Testis (tissue), 3 donors: ENCODE data around the gene FIGNL1. TPM values are rescaled to one million over a fixed set of nuclear protein-coding genes. Genes with fewer than 3 reads are reported as not detected.
"Not testable (repeated sequence)": the region's sequence is repeated elsewhere in the genome, so short reads cannot be mapped to it uniquely, and the experiment has no call there.

ENCODE experiments used
- DNase-seq: peaks from one replicate; pipeline ENCODE4 v3.0.0-alpha.2; 2019
- H3K27ac ChIP-seq, 2 donors: fragments of 200-600 bp; sonication (generic); one replicate each; pipeline ENCODE4 v1.5.1; 2019
- H3K27me3 ChIP-seq: fragments of 200-600 bp; sonication (generic); one replicate; pipeline ENCODE4 v1.5.1; 2019
- H3K36me3 ChIP-seq: fragments of 200-600 bp; sonication (generic); one replicate; pipeline ENCODE4 v1.5.1; 2017; ENCODE audit warnings: low read depth; ENCODE audit errors: missing control alignments
- H3K4me1 ChIP-seq: fragments of 200-600 bp; sonication (generic); one replicate; pipeline ENCODE4 v1.5.1; 2019
- H3K4me3 ChIP-seq, 2 donors: fragments of 200-600 bp; sonication (generic); one replicate each; pipeline ENCODE4 v1.5.1; 2017 to 2019
- H3K9me3 ChIP-seq: fragments of 200-600 bp; sonication (generic); one replicate; pipeline ENCODE4 v1.5.1; 2017
- CTCF ChIP-seq, 3 experiments: fragments of 450-650 bp in 2 of 3; fragments of 200-600 bp in 1 of 3; sonication (generic) in 1 of 3; IDR thresholded peaks; one replicate each; pipeline ENCODE4 v1.5.1; 2016 to 2019; ENCODE audit warnings: antibody characterized with exemption in 3 of 3, mild to moderate bottlenecking in 2 of 3, moderate library complexity in 1 of 3
- POLR2A ChIP-seq: fragments of 450-650 bp; IDR thresholded peaks from one replicate; pipeline ENCODE4 v1.6.1; 2017; ENCODE audit warnings: antibody characterized with exemption, mild to moderate bottlenecking, moderate library complexity
- WGBS, 2 donors: methylation state at CpG; one replicate each; pipeline ENCODE4 v1.1.5; 2018; 5-methylcytosine and 5-hydroxymethylcytosine counted together
- intact Hi-C: fragments of 100-400 bp; cut with DNase I; formaldehyde crosslinking; loops from one replicate; pipeline ENCODE4 v1.15.1; 2023; ENCODE audit warnings: low total_unique reads
- polyA plus RNA-seq: library from polyadenylated mRNA; stranded (reverse); fragments of 350-450 nt; fragmentation: Illumina TruSeq; extraction: RNeasy Lipid Tissue Mini Kit (QIAGEN cat#74804); gene quantifications from one replicate; pipeline ENCODE4 v1.2.3, GENCODE V29; 2014; ENCODE audit warnings: low read depth, low replicate concordance; ENCODE audit not compliant: insufficient read depth
- total RNA-seq, 2 donors: library from RNA; depleted of rRNA; stranded (reverse); fragments of >200 nt; gene quantifications; one replicate each; pipeline ENCODE4 v1.2.3, GENCODE V29; 2016

FIGNL1 gene
- total and polyA plus RNA-seq, 3 donors from 2014 or later = 10.4 to 20.9 (median 19.1) TPM

- no peaks in the 10 kb centered on the region for H3K36me3 ChIP-seq
- no peak overlapping the region for H3K27ac ChIP-seq
- no peak for TF ChIP-seq POLR2A
- TF ChIP-seq CTCF (IDR thresholded peaks at IDR 0.05) = no peak
- WGBS, 2 donors = 92 to 96% methylated on average over 11 of the region's 11 CpGs
- no peaks in the 10 kb centered on the region for H3K9me3 ChIP-seq
- no peaks in the 10 kb centered on the region for H3K27me3 ChIP-seq
- intact Hi-C loops = loop anchor here (10.0 kb wide), 2 partner anchors 168 to 208 kb away; no protein-coding TSS in a partner anchor
- no peak for DNase-seq
- H3K4me1 ChIP-seq = no peaks in the 10 kb centered on the region
- no peak overlapping the region for H3K4me3 ChIP-seq
Measured at GRCh38 chr7:50466815-50467585, 16.9 kb upstream of the FIGNL1 start.

DNA sequence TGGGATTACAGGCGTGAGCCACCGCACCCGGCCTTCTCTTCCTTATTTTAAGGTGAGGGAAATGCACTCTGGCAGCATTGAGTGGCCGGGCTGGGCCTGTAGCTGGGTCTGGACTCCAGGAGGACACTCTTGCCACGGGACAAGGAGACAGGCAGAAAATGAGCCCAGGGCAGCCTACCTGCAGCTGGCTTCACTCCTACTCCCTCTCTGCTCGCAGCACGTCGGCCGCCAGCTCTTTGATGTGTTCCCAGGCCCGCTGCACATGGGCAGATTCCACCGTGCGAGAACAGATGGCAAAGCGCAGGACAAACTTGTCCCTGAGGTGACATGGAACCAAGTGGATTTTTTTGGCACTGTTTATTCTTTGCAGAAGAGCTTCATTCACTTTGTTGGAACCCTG is 12.9 kb upstream of the FIGNL1 start:
- H3K4me1 ChIP-seq = no peaks in the 10 kb centered on the region
- no peak overlapping the region for H3K4me3 ChIP-seq
- no peak overlapping the region for H3K27ac ChIP-seq
- H3K27me3 ChIP-seq = no peaks in the 10 kb centered on the region
- H3K36me3 ChIP-seq = no peaks in the 10 kb centered on the region
- TF ChIP-seq POLR2A (no peak), CTCF (IDR thresholded peaks at IDR 0.05) (no peak)
- H3K9me3 ChIP-seq = no peaks in the 10 kb centered on the region
- no peak for DNase-seq
- WGBS, 2 donors = 91 to 94% methylated on average over 11 to 13 of the region's 13 CpGs
- intact Hi-C loops = loop anchor here (10.0 kb wide), 2 partner anchors 172 to 212 kb away; no protein-coding TSS in a partner anchor

DNA sequence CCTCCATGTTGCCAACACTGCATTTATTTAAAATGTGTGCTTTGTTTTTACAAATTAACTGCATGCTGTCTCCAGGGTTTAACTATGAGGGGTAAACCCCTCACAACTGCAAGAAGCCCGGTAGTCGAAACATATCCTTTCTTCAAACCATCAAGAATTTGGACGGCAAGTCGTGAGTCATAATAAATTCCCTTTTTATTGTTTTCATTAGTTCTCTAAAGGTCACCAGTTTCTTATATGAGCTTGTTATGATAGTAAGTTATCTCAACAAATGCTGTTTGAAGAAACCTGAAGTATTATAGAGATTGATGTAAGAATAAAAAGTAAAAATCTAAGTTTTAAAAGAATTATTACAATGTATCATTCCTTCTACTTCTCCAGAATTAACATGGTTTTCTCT is 12.2 kb upstream of the FIGNL1 start:
- H3K36me3 ChIP-seq = no peaks in the 10 kb centered on the region
- TF ChIP-seq POLR2A (no peak), CTCF (IDR thresholded peaks at IDR 0.05) (no peak)
- H3K4me1 ChIP-seq = no peaks in the 10 kb centered on the region
- no peak for DNase-seq
- intact Hi-C loops = loop anchor here (10.0 kb wide), 2 partner anchors 172 to 212 kb away; no protein-coding TSS in a partner anchor
- no peak overlapping the region for H3K27ac ChIP-seq
- no peaks in the 10 kb centered on the region for H3K9me3 ChIP-seq
- WGBS, 2 donors = 88 to 91% methylated on average over 4 of the region's 4 CpGs
- no peak overlapping the region for H3K4me3 ChIP-seq
- no peaks in the 10 kb centered on the region for H3K27me3 ChIP-seq

DNA sequence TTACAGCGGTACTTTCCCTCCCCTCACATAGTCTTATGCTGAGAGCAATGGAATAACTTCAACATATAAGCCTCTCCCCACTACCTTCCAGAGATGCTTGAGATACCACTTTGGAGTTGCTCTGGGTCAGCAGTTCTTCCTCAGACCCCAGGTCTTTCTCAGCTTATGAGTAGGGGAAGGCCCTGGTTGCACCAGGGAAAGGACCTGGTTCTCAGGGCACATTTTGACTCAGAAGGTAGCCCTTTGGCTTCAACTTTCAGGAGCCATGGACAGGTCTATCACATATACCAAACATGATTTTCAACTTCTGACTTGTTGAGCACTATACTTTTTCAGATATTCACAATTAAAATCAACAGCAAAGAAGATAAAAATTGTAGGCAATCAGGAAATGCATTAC is 11.5 kb upstream of the FIGNL1 start:
- intact Hi-C loops = loop anchor here (10.0 kb wide), 2 partner anchors 173 to 213 kb away; no protein-coding TSS in a partner anchor
- no peak for DNase-seq
- Histone ChIP-seq H3K27ac (no peak overlapping the region), H3K36me3 (no peaks in the 10 kb centered on the region), H3K4me1 (no peaks in the 10 kb centered on the region), H3K27me3 (no peaks in the 10 kb centered on the region), H3K4me3 (no peak overlapping the region), H3K9me3 (no peaks in the 10 kb centered on the region)
- 100% methylated on average over 1 of the region's 1 CpG for WGBS, 2 donors
- no peak for TF ChIP-seq POLR2A
- TF ChIP-seq CTCF (IDR thresholded peaks at IDR 0.05) = no peak

GRCh38 chr7:50459183-50459582 is 9.0 kb upstream of the FIGNL1 start:
- H3K27ac ChIP-seq, H3K4me1 ChIP-seq, H3K36me3 ChIP-seq, intact Hi-C loops, H3K9me3 ChIP-seq, DNase-seq, H3K27me3 ChIP-seq: not testable (repeated sequence)
- H3K4me3 ChIP-seq = peak overlapping the region; percentile 12 to 17
- 77 to 89% methylated on average over 19 to 24 of the region's 27 CpGs for WGBS, 2 donors

DNA sequence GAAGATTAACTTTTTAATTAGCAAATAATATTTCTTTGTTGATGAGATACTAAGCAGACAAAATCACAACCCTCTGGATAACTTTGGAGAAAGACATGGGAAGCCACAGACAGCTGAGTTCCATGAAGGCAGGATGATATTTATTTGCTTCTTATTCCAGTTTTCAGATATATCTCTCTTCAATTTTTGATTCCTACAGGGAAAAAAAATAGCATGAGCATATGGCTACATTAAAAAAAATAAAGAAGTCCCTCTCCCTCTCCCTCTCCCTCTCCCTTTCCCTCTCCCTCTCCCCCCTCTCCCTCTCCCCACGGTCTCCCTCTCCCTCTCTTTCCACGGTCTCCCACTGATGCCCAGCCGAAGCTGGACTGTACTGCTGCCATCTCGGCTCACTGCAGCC is 8.5 kb upstream of the FIGNL1 start:
- H3K27ac ChIP-seq, H3K4me3 ChIP-seq, H3K36me3 ChIP-seq, intact Hi-C loops, DNase-seq, H3K9me3 ChIP-seq, H3K27me3 ChIP-seq, H3K4me1 ChIP-seq: not testable (repeated sequence)
- WGBS, 2 donors = 64 to 82% methylated on average over 4 of the region's 4 CpGs
